ENCODE results near the gene FOXP4. TPM values are rescaled to one million over a fixed set of nuclear protein-coding genes. Genes with fewer than 3 reads are reported as not detected.
A peak's percentile ranks its signal among the peaks of the same experiment; 100 is the strongest.

The FOXP4 gene
- total RNA-seq, 1 donor from 2014 or later, result 2.7 TPM

DNA sequence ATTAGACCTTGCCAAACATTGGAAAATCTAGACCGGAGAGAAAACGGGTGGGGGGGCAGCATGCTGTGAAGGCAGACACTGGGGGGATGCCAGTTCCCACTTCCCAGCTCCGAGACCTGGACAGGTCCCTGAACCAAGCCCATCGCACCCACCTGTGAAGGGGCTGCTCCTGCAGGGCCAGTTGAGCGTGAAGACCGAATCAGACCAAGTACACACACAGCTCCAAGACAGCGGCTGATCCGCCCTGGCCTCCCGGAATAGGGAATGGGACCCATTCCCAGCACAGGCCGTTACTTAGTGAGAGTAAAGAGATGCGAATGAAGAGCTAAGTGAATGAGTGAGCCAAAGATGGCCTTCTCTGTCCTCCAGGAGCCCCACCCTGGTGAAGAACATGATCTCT lies 50.6 kb downstream of the FOXP4 start:
- Histone ChIP-seq H3K36me3 (no peaks in the 10 kb centered on the region), H3K27ac (no peak overlapping the region), H3K4me3 (no peak overlapping the region), H3K27me3 (no peaks in the 10 kb centered on the region), H3K4me1 (peaks cover under 1% of the 10 kb centered on the region), H3K9me3 (ENCODE audit: low read depth) (no peaks in the 10 kb centered on the region), H4K20me1 (ENCODE audit: low read depth) (peaks cover 10% of the 10 kb centered on the region), H3K79me2 (ENCODE audit: low read depth) (no peaks in the 10 kb centered on the region), H3K4me2 (no peak overlapping the region), H3F3A (ENCODE audit: low read depth) (peaks cover 10% of the 10 kb centered on the region), H2AFZ (replicated peaks) (no peak overlapping the region), H3K9ac (no peak overlapping the region)
- TF ChIP-seq, protein P1, sequence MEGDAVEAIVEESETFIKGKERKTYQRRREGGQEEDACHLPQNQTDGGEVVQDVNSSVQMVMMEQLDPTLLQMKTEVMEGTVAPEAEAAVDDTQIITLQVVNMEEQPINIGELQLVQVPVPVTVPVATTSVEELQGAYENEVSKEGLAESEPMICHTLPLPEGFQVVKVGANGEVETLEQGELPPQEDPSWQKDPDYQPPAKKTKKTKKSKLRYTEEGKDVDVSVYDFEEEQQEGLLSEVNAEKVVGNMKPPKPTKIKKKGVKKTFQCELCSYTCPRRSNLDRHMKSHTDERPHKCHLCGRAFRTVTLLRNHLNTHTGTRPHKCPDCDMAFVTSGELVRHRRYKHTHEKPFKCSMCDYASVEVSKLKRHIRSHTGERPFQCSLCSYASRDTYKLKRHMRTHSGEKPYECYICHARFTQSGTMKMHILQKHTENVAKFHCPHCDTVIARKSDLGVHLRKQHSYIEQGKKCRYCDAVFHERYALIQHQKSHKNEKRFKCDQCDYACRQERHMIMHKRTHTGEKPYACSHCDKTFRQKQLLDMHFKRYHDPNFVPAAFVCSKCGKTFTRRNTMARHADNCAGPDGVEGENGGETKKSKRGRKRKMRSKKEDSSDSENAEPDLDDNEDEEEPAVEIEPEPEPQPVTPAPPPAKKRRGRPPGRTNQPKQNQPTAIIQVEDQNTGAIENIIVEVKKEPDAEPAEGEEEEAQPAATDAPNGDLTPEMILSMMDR (IDR thresholded peaks at IDR 0.05), result no peak
- TF ChIP-seq EZH2phosphoT487 (IDR thresholded peaks at IDR 0.05), result no peak
- TF ChIP-seq EZH2 (IDR thresholded peaks at IDR 0.05), result no peak
- peak overlapping the region; percentile 2 for H3K27ac Mint-ChIP-seq
- peaks cover 14% of the 10 kb centered on the region for H3K4me1 Mint-ChIP-seq
- peaks cover 20% of the 10 kb centered on the region for H3K36me3 Mint-ChIP-seq
- no peak overlapping the region for H3K4me3 Mint-ChIP-seq
- H3K27me3 Mint-ChIP-seq (ENCODE audit: insufficient read depth, low read depth), result peaks cover 2% of the 10 kb centered on the region
- no peaks in the 10 kb centered on the region for H3K9me3 Mint-ChIP-seq
- DNase-seq (ENCODE audit: low spot score), result no peak

DNA sequence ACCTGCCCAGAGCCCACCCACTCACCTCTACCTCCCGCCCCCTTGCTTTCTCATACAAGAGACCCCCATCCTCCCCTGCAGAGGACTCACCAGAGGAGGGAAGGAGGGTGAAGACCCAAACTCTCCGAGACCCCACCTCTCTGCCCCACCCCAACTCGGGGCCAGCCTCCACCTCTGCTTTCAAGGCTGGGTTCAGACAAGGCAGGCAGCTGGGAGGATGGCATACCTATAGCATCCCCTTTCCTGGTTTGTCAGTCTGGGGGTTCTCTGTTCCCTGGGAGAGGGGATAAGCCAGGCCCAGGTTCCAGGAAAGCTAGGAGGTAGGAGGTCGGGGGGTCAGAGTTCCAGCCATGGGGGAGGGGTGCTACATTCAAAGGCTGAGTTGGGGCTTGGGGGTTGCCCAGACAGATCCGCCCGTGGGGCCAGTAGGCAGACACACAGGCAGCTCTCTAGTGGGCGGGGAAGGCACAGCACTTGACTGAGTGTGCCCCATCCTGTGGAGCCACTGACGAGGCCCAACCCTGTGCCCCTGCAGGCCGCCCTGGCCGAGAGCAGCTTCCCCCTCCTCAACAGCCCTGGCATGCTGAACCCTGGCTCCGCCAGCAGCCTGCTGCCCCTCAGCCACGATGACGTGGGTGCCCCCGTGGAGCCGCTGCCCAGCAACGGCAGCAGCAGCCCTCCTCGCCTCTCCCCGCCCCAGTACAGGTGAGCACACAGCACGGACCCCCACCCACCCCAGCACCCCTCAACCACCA lies 51.2 kb downstream of the FOXP4 start:
- no peak overlapping the region for H3K27ac Mint-ChIP-seq
- peaks cover 2% of the 10 kb centered on the region for H3K27me3 Mint-ChIP-seq (ENCODE audit: insufficient read depth, low read depth)
- no peaks in the 10 kb centered on the region for H3K36me3 ChIP-seq
- no peaks in the 10 kb centered on the region for H3K79me2 ChIP-seq (ENCODE audit: low read depth)
- no peaks in the 10 kb centered on the region for H3K9me3 Mint-ChIP-seq
- H3K4me1 Mint-ChIP-seq, result peaks cover 11% of the 10 kb centered on the region
- H3K9me3 ChIP-seq (ENCODE audit: low read depth), result no peaks in the 10 kb centered on the region
- peaks cover 16% of the 10 kb centered on the region for H3F3A ChIP-seq (ENCODE audit: low read depth)
- H3K4me3 ChIP-seq, result no peak overlapping the region
- peaks cover 5% of the 10 kb centered on the region for H4K20me1 ChIP-seq (ENCODE audit: low read depth)
- H2AFZ ChIP-seq (replicated peaks), result no peak overlapping the region
- DNase-seq (ENCODE audit: low spot score), result no peak
- H3K27me3 ChIP-seq, result no peaks in the 10 kb centered on the region
- no peak overlapping the region for H3K4me2 ChIP-seq
- TF ChIP-seq, protein P1 (IDR thresholded peaks at IDR 0.05), result no peak
- no peak for TF ChIP-seq EZH2phosphoT487 (IDR thresholded peaks at IDR 0.05)
- TF ChIP-seq EZH2 (IDR thresholded peaks at IDR 0.05), result no peak
- H3K4me1 ChIP-seq, result peaks cover 3% of the 10 kb centered on the region
- no peak overlapping the region for H3K9ac ChIP-seq
- H3K27ac ChIP-seq, result no peak overlapping the region
- H3K36me3 Mint-ChIP-seq, result peaks cover 20% of the 10 kb centered on the region
- no peak overlapping the region for H3K4me3 Mint-ChIP-seq

DNA sequence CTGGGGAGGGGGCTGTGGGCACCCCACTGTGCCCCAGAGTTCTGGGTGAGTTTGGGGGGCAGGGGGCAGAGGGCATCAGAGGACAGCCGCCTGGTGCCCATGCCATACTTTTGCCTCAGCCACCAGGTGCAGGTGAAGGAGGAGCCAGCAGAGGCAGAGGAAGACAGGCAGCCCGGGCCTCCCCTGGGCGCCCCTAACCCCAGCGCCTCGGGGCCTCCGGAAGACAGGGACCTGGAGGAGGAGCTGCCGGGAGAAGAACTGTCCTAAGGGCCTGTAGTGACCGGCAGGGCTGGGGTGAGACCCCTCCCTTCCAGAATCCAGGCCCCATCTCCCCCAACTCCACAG lies 52.5 kb downstream of the FOXP4 start:
- TF ChIP-seq EZH2 (IDR thresholded peaks at IDR 0.05) (no peak), EZH2phosphoT487 (IDR thresholded peaks at IDR 0.05) (no peak)
- TF ChIP-seq, protein P1 (IDR thresholded peaks at IDR 0.05), result no peak
- H3K4me3 Mint-ChIP-seq, result no peak overlapping the region
- no peaks in the 10 kb centered on the region for H3K27me3 ChIP-seq
- H3K4me1 Mint-ChIP-seq, result peaks cover 13% of the 10 kb centered on the region
- peaks cover 7% of the 10 kb centered on the region for H3K4me1 ChIP-seq
- no peaks in the 10 kb centered on the region for H3K36me3 ChIP-seq
- H3K27ac ChIP-seq, result no peak overlapping the region
- H4K20me1 ChIP-seq (ENCODE audit: low read depth), result peaks cover 3% of the 10 kb centered on the region
- no peak overlapping the region for H3K4me3 ChIP-seq
- H3K9ac ChIP-seq, result no peak overlapping the region
- H3K79me2 ChIP-seq (ENCODE audit: low read depth), result no peaks in the 10 kb centered on the region
- no peak overlapping the region for H2AFZ ChIP-seq (replicated peaks)
- peaks cover 16% of the 10 kb centered on the region for H3F3A ChIP-seq (ENCODE audit: low read depth)
- no peak overlapping the region for H3K27ac Mint-ChIP-seq
- no peaks in the 10 kb centered on the region for H3K9me3 ChIP-seq (ENCODE audit: low read depth)
- no peak overlapping the region for H3K4me2 ChIP-seq
- H3K27me3 Mint-ChIP-seq (ENCODE audit: insufficient read depth, low read depth), result peaks cover 4% of the 10 kb centered on the region
- H3K9me3 Mint-ChIP-seq, result no peaks in the 10 kb centered on the region
- DNase-seq (ENCODE audit: low spot score), result no peak
- peaks cover 11% of the 10 kb centered on the region for H3K36me3 Mint-ChIP-seq

Data from neural progenitor cell (in vitro differentiated cells).